HEK293 (cell line): ENCODE results near the gene TMEM259.
A peak's percentile ranks its signal among the peaks of the same experiment; 100 is the strongest.

ENCODE experiments used
- BCL11A ChIP-seq: fragments of 450-650 bp; formaldehyde crosslinking; IDR thresholded peaks from 2 replicates; pipeline ENCODE4 v1.5.1; 2016; ENCODE audit warnings: low read depth, missing biosample characterization, missing genetic modification characterization
- ELK4 ChIP-seq: IDR thresholded peaks from 2 replicates; pipeline ENCODE4 v1.6.1; 2011; ENCODE audit warnings: mild to moderate bottlenecking, low read depth, low read length, borderline replicate concordance
- GLI4 ChIP-seq: fragments of 450-650 bp; formaldehyde crosslinking; IDR thresholded peaks from 2 replicates; pipeline ENCODE4 v1.5.1; 2016; ENCODE audit warnings: missing biosample characterization, missing genetic modification characterization
- GLIS1 ChIP-seq: fragments of 450-650 bp; formaldehyde crosslinking; IDR thresholded peaks from 2 replicates; pipeline ENCODE4 v1.5.1; 2016; ENCODE audit warnings: missing biosample characterization, missing genetic modification characterization
- KLF10 ChIP-seq: fragments of 450-650 bp; IDR thresholded peaks from 2 replicates; pipeline ENCODE4 v1.5.1; 2018; ENCODE audit warnings: missing biosample characterization, mild to moderate bottlenecking, missing genetic modification characterization
- SP7 ChIP-seq: fragments of 450-650 bp; formaldehyde crosslinking; IDR thresholded peaks from 2 replicates; pipeline ENCODE4 v1.5.1; 2016; ENCODE audit warnings: missing biosample characterization, missing genetic modification characterization
- TRIM28 ChIP-seq: IDR thresholded peaks from 2 replicates; pipeline ENCODE4 v1.6.1; 2011; ENCODE audit warnings: low read length, control low read depth, borderline replicate concordance
- ZBTB44 ChIP-seq: fragments of 450-650 bp; IDR thresholded peaks from 2 replicates; pipeline ENCODE4 v1.5.1; 2018; ENCODE audit warnings: missing biosample characterization, mild to moderate bottlenecking, missing genetic modification characterization
- ZBTB48 ChIP-seq: fragments of 450-650 bp; formaldehyde crosslinking; IDR thresholded peaks from 2 replicates; pipeline ENCODE4 v1.5.1; 2016; ENCODE audit warnings: missing biosample characterization, missing genetic modification characterization
- ZNF214 ChIP-seq: fragments of 450-650 bp; formaldehyde crosslinking; IDR thresholded peaks from 2 replicates; pipeline ENCODE4 v1.5.1; 2017; ENCODE audit warnings: missing biosample characterization, mild to moderate bottlenecking, missing genetic modification characterization, borderline replicate concordance
- ZNF23 ChIP-seq: fragments of 450-650 bp; formaldehyde crosslinking; IDR thresholded peaks from 2 replicates; pipeline ENCODE4 v1.5.1; 2016; ENCODE audit warnings: missing biosample characterization, missing genetic modification characterization, borderline replicate concordance
- ZNF274 ChIP-seq, 2 experiments: fragments of 200-500 bp in 1 of 2; fragments of 450-650 bp in 1 of 2; sonication (Bioruptor generic) in 1 of 2; formaldehyde crosslinking in 1 of 2; IDR thresholded peaks; 2 replicates each; pipeline versions ENCODE4 v1.5.1 to v1.6.1; 2014 to 2016; ENCODE audit warnings: borderline replicate concordance in 1 of 2, inconsistent platforms in 1 of 2, low read length in 1 of 2, missing biosample characterization in 1 of 2, missing genetic modification characterization in 1 of 2
- ZNF302 ChIP-seq: fragments of 450-650 bp; formaldehyde crosslinking; IDR thresholded peaks from 2 replicates; pipeline ENCODE4 v1.5.1; 2016; ENCODE audit warnings: missing biosample characterization, missing genetic modification characterization, low read depth
- ZNF398 ChIP-seq: fragments of 450-650 bp; formaldehyde crosslinking; IDR thresholded peaks from 2 replicates; pipeline ENCODE4 v1.5.1; 2017; ENCODE audit warnings: missing biosample characterization, missing genetic modification characterization
- ZNF404 ChIP-seq: fragments of 450-650 bp; formaldehyde crosslinking; IDR thresholded peaks from 2 replicates; pipeline ENCODE4 v1.5.1; 2017; ENCODE audit warnings: missing biosample characterization, missing genetic modification characterization
- ZNF529 ChIP-seq: fragments of 450-650 bp; formaldehyde crosslinking; IDR thresholded peaks from 2 replicates; pipeline ENCODE4 v1.5.1; 2017; ENCODE audit warnings: missing genetic modification characterization, missing biosample characterization; ENCODE audit not compliant: insufficient replicate concordance
- ZNF558 ChIP-seq: fragments of 450-650 bp; formaldehyde crosslinking; IDR thresholded peaks from 2 replicates; pipeline ENCODE4 v1.5.1; 2016; ENCODE audit warnings: missing biosample characterization, missing genetic modification characterization
- ZNF629 ChIP-seq: fragments of 450-650 bp; formaldehyde crosslinking; IDR thresholded peaks from 2 replicates; pipeline ENCODE4 v1.5.1; 2017; ENCODE audit warnings: missing biosample characterization, missing genetic modification characterization
- ZNF660 ChIP-seq: fragments of 450-650 bp; IDR thresholded peaks from 2 replicates; pipeline ENCODE4 v1.5.1; 2018; ENCODE audit warnings: missing biosample characterization, mild to moderate bottlenecking, missing genetic modification characterization
- ZNF747 ChIP-seq: fragments of 450-650 bp; formaldehyde crosslinking; IDR thresholded peaks from 2 replicates; pipeline ENCODE4 v1.5.1; 2016; ENCODE audit warnings: missing biosample characterization, missing genetic modification characterization
- TF ChIP-seq, protein P1 (sequence below): fragments of 450-650 bp; formaldehyde crosslinking; IDR thresholded peaks from 2 replicates; pipeline ENCODE4 v1.5.1; 2016; ENCODE audit warnings: missing biosample characterization, missing genetic modification characterization
- TF ChIP-seq, protein P2 (sequence below): fragments of 450-650 bp; formaldehyde crosslinking; IDR thresholded peaks from 2 replicates; pipeline ENCODE4 v1.5.1; 2016; ENCODE audit warnings: missing biosample characterization, missing genetic modification characterization
- TF ChIP-seq, protein P3 (sequence below): fragments of 450-650 bp; formaldehyde crosslinking; IDR thresholded peaks from 2 replicates; pipeline ENCODE4 v1.5.1; 2016; ENCODE audit warnings: missing biosample characterization, missing genetic modification characterization
- TF ChIP-seq, protein P4 (sequence below): fragments of 450-650 bp; formaldehyde crosslinking; IDR thresholded peaks from 2 replicates; pipeline ENCODE4 v1.5.1; 2017; ENCODE audit warnings: missing biosample characterization, missing genetic modification characterization
- TF ChIP-seq, protein P5 (sequence below): fragments of 450-650 bp; formaldehyde crosslinking; IDR thresholded peaks from 2 replicates; pipeline ENCODE4; 2016; ENCODE audit warnings: missing biosample characterization, missing genetic modification characterization

Gene TMEM259

GRCh38 chr19:982567-983170 lies 38.3 kb downstream of the TMEM259 start (continued):
- TF ChIP-seq, protein P1, sequence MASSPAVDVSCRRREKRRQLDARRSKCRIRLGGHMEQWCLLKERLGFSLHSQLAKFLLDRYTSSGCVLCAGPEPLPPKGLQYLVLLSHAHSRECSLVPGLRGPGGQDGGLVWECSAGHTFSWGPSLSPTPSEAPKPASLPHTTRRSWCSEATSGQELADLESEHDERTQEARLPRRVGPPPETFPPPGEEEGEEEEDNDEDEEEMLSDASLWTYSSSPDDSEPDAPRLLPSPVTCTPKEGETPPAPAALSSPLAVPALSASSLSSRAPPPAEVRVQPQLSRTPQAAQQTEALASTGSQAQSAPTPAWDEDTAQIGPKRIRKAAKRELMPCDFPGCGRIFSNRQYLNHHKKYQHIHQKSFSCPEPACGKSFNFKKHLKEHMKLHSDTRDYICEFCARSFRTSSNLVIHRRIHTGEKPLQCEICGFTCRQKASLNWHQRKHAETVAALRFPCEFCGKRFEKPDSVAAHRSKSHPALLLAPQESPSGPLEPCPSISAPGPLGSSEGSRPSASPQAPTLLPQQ (tag by site-specific recombination), result peak; percentile 62; the same call in 1 of the 2 replicates
- TF ChIP-seq ZBTB44, result peak; percentile 54; the same call in 1 of the 2 replicates
- no peak for TF ChIP-seq ZNF398 (tag by site-specific recombination)
- TF ChIP-seq, protein P2, sequence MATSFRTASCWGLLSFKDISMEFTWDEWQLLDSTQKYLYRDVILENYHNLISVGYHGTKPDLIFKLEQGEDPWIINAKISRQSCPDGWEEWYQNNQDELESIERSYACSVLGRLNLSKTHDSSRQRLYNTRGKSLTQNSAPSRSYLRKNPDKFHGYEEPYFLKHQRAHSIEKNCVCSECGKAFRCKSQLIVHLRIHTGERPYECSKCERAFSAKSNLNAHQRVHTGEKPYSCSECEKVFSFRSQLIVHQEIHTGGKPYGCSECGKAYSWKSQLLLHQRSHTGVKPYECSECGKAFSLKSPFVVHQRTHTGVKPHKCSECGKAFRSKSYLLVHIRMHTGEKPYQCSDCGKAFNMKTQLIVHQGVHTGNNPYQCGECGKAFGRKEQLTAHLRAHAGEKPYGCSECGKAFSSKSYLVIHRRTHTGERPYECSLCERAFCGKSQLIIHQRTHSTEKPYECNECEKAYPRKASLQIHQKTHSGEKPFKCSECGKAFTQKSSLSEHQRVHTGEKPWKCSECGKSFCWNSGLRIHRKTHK, result no peak
- no peak for TF ChIP-seq GLI4 (tag by site-specific recombination)
- 0 out of 2 replicates have a peak, but pooled peaks have one; percentile 17 for TF ChIP-seq ZBTB48 (tag by site-specific recombination)
- TF ChIP-seq, protein P3, sequence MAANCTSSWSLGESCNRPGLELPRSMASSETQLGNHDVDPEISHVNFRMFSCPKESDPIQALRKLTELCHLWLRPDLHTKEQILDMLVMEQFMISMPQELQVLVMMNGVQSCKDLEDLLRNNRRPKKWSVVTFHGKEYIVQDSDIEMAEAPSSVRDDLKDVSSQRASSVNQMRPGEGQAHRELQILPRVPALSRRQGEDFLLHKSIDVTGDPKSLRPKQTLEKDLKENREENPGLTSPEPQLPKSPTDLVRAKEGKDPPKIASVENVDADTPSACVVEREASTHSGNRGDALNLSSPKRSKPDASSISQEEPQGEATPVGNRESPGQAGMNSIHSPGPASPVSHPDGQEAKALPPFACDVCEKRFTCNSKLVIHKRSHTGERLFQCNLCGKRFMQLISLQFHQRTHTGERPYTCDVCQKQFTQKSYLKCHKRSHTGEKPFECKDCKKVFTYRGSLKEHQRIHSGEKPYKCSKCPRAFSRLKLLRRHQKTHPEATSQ (tag by site-specific recombination), result no peak
- peak; percentile 96 for TF ChIP-seq ZNF660 (tag by site-specific recombination)
- no peak for TF ChIP-seq TRIM28
- TF ChIP-seq, protein P4, sequence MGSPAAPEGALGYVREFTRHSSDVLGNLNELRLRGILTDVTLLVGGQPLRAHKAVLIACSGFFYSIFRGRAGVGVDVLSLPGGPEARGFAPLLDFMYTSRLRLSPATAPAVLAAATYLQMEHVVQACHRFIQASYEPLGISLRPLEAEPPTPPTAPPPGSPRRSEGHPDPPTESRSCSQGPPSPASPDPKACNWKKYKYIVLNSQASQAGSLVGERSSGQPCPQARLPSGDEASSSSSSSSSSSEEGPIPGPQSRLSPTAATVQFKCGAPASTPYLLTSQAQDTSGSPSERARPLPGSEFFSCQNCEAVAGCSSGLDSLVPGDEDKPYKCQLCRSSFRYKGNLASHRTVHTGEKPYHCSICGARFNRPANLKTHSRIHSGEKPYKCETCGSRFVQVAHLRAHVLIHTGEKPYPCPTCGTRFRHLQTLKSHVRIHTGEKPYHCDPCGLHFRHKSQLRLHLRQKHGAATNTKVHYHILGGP, result no peak
- TF ChIP-seq, protein P5, sequence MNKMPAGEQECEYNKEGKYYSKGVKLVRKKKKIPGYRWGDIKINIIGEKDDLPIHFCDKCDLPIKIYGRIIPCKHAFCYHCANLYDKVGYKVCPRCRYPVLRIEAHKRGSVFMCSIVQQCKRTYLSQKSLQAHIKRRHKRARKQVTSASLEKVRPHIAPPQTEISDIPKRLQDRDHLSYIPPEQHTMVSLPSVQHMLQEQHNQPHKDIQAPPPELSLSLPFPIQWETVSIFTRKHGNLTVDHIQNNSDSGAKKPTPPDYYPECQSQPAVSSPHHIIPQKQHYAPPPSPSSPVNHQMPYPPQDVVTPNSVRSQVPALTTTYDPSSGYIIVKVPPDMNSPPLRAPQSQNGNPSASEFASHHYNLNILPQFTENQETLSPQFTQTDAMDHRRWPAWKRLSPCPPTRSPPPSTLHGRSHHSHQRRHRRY (tag by site-specific recombination), result no peak
- TF ChIP-seq ZNF274 (IDR thresholded peaks at IDR 0.05; ENCODE audit: low read length), result no peak
- no peak for TF ChIP-seq ZNF274 (tag by site-specific recombination; IDR thresholded peaks at IDR 0.05; ENCODE audit: borderline replicate concordance)
- no peak for TF ChIP-seq ZNF529 (tag by site-specific recombination)
- no peak for TF ChIP-seq ZNF404 (tag by site-specific recombination)
- TF ChIP-seq ZNF302 (tag by site-specific recombination), result no peak
- no peak for TF ChIP-seq ZNF214
- peak; percentile 22; the same call in 1 of the 2 replicates for TF ChIP-seq GLIS1
- TF ChIP-seq KLF10, result peak; percentile 81
- no peak for TF ChIP-seq ZNF558 (tag by site-specific recombination)
- no peak for TF ChIP-seq ZNF23 (tag by site-specific recombination)
- no peak for TF ChIP-seq BCL11A (tag by site-specific recombination)
- TF ChIP-seq ELK4, result no peak
- no peak for TF ChIP-seq ZNF747 (tag by site-specific recombination)
- peak; percentile 36; the same call in 1 of the 2 replicates for TF ChIP-seq ZNF629 (tag by site-specific recombination)
- 0 out of 2 replicates have a peak, but pooled peaks have one; percentile 53 for TF ChIP-seq SP7 (tag by site-specific recombination)
